Activated T-helper 2 cell treated with anti-CD3 and anti-CD28 coated beads, Interferon-gamma antibody, Interleukin-2, Interleukin-4, amounts not matched to agents 10 μg/mL and 5 μg/mL and 100 μg/mL, durations not matched to agents 14 hours and 24 hours and 36 hours (primary cell): ENCODE data around the gene ADAM19. TPM values are rescaled to one million over a fixed set of nuclear protein-coding genes. Genes with fewer than 3 reads are reported as not detected.

Experiments used
- DNase-seq: peaks from one replicate; pipeline ENCODE4 v3.0.0; 2021; ENCODE audit warnings: low spot score
- H3K27ac Mint-ChIP-seq: one replicate; pipeline ENCODE4 v1.8.0; 2021; ENCODE audit warnings: mixed read lengths
- H3K27me3 Mint-ChIP-seq: one replicate; pipeline ENCODE4 v1.8.0; 2021; ENCODE audit warnings: low read depth, mixed read lengths
- H3K36me3 Mint-ChIP-seq: one replicate; pipeline ENCODE4 v1.8.0; 2021; ENCODE audit warnings: low read depth, mixed read lengths
- H3K4me1 Mint-ChIP-seq: one replicate; pipeline ENCODE4 v1.8.0; 2021; ENCODE audit warnings: low read depth, mixed read lengths
- H3K4me3 Mint-ChIP-seq: one replicate; pipeline ENCODE4 v1.8.0; 2021; ENCODE audit warnings: low read depth, mild to moderate bottlenecking, moderate library complexity, mixed read lengths
- H3K9me3 Mint-ChIP-seq: one replicate; pipeline ENCODE4 v1.8.0; 2021; ENCODE audit warnings: mixed read lengths
- intact Hi-C: fragments of 100-400 bp; cut with micrococcal nuclease; formaldehyde crosslinking; loops from one replicate; pipeline ENCODE4 v1.15.1; 2023
- total RNA-seq: library from RNA; stranded (reverse); gene quantifications from 2 replicates; pipeline ENCODE4 v1.2.3, GENCODE V29; 2022

Gene ADAM19
- total RNA-seq, 1 donor from 2014 or later = 237 TPM

DNA sequence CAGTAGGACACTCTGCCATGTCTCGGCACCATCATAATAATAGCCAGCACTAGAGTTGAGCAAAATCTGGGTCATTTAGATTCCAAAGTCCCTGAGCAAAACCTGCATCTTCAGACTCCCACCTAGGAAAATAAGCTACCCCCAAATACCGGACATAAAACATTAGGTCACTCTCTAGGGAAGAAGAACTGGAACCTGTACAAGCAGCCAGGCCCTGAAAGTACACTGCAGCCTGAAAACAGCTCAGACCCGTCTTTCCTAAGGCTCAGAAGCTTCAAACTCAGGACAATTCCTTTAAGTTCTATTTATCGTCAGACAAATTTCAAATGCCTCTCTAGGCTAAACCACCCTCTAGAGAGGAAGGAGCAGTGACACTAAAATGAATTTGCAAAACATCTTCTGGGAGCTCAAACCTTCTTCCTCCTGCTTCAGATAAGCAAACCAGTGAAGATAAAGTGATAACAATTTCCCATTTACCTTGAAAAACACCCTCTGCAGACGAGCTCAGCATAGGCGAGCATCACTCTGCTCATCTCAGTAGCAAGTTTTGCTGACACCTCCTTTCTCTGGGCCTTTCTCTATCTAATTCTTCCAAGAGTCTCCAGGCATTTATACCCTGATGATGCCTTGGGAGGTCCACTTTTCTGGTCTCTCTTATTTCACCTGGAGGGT, 34.0 kb downstream of the ADAM19 start:
- intact Hi-C loops = loop anchor here (1.0 to 5.0 kb wide), 10 partner anchors 22 to 359 kb away; partner anchors contain the start of genes CLINT1, ITK and THG1L
- peaks cover 88% of the 10 kb centered on the region for H3K4me1 Mint-ChIP-seq
- DNase-seq = peak; percentile 38
- H3K9me3 Mint-ChIP-seq = no peaks in the 10 kb centered on the region
- H3K4me3 Mint-ChIP-seq = peak overlapping the region; percentile 56
- H3K27me3 Mint-ChIP-seq = no peaks in the 10 kb centered on the region
- H3K27ac Mint-ChIP-seq = peak overlapping the region; percentile 85
- peaks cover 75% of the 10 kb centered on the region for H3K36me3 Mint-ChIP-seq

DNA sequence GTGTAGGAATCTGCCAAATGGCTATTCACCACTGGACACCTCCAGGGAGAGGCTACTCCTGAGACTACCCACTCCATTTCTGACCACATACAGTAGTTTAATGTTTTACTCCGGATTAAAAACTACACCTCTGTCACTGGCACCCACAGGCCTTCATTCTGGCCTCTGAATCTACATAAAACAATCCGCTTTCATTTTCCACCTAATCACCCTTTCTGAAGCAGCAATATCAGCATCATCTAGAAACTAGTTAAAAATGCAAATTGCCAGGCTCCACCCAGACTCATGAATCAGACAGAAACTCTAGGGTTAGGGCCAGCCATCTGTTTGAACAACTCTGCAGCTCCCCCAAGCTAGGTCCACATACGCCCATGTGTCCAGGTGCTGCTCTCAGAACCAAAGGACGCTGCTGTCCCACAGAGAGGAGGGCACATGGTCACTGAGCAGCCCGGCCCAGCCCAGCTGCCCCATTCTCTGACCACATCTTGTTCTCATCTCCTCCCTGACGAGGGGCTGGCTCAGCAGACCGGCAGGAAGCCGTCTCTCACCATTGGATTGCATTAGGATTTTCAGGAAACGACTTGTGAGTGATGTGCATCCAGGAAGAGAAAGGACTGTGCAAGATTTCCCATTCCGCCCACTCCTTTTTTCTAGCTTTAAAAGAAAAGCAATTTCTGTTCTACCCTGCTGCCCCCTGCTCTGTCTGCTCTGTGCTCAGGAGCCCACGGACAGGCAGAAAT, 34.7 kb downstream of the ADAM19 start:
- H3K4me3 Mint-ChIP-seq = peak overlapping the region; percentile 56
- no peaks in the 10 kb centered on the region for H3K27me3 Mint-ChIP-seq
- no peaks in the 10 kb centered on the region for H3K9me3 Mint-ChIP-seq
- H3K4me1 Mint-ChIP-seq = peaks cover 82% of the 10 kb centered on the region
- intact Hi-C loops = loop anchor here (1.0 to 5.0 kb wide), 12 partner anchors 22 to 359 kb away; partner anchors contain the start of genes CLINT1, ITK and THG1L
- DNase-seq = peak; percentile 59
- H3K27ac Mint-ChIP-seq = peak overlapping the region; percentile 85
- H3K36me3 Mint-ChIP-seq = peaks cover 75% of the 10 kb centered on the region

DNA sequence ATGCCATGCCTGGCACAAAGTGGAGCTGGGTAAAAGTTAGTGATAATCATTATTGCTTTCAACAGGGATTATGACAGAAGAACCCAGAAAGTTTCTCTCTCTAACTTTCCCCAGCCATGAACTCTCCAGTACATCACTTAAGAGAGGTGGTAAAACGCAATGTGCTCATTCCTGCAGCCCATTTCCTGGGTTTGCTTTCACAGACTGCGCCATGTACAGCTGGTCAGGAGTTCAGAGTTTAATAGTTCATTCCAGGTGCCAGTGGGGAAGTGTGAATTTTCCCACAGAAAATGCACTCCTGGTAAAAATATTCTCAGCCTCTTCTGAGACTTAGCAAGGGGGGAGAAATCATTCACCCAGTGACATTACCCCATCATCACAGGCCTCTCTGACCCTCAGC, 35.5 kb downstream of the ADAM19 start:
- Mint-ChIP-seq H3K36me3 (peaks cover 75% of the 10 kb centered on the region), H3K27me3 (no peaks in the 10 kb centered on the region), H3K4me1 (peaks cover 82% of the 10 kb centered on the region), H3K9me3 (no peaks in the 10 kb centered on the region), H3K4me3 (peak overlapping the region; percentile 56), H3K27ac (peak overlapping the region; percentile 85)
- no peak for DNase-seq
- intact Hi-C loops = loop anchor here (1.0 to 5.0 kb wide), 8 partner anchors 31 to 358 kb away; partner anchors contain the start of genes CLINT1, ITK and THG1L

DNA sequence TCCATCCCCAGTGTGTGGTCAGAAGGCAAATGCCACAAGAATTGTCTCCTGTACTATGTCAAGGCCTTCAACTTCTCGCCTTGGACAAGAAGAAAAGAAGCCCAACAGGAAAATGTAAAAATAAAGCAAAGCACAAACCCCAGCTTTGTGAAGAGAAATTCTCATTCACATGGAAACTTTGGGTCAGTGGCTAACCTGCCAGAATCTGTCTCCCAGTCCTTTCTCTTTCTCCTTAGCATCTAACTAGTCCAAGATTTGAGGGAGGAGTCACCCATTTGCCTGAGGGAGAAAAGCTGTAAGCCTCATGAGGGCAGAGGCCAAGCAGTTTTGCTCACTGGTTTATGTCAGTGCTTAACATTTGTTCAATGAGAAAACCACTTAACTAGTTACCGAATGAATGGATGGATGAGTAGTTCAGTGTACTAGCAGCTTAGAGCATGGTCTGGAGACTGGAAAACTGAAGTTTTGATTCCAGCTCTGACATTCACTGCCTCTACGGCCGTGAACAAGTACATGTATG, 36.0 kb downstream of the ADAM19 start:
- H3K27me3 Mint-ChIP-seq = no peaks in the 10 kb centered on the region
- peaks cover 79% of the 10 kb centered on the region for H3K4me1 Mint-ChIP-seq
- peak overlapping the region; percentile 85 for H3K27ac Mint-ChIP-seq
- peaks cover 80% of the 10 kb centered on the region for H3K36me3 Mint-ChIP-seq
- intact Hi-C loops = loop anchor here (1.0 to 5.0 kb wide), 8 partner anchors 32 to 357 kb away; partner anchors contain the start of genes CLINT1, ITK and THG1L
- H3K4me3 Mint-ChIP-seq = peak overlapping the region; percentile 56
- DNase-seq = no peak
- no peaks in the 10 kb centered on the region for H3K9me3 Mint-ChIP-seq

DNA sequence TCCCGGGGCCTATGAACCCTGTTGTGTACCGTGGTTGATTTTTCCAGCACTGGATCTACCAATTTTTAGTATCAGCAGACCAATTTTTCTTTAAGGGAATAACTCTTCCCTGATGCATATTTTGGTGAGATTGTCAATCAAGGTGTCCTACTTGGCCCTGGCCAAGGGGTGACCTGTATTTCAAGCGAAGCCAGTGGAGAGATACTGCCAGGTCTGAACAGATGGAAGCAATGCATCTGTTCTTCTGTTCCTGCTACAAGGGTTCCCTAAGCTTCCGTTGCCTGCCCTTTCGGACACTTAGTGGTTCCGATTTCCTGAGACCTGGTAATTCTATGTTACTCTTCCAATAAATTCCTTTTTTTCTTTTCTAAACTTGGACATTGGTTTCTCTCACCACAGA, 37.3 kb downstream of the ADAM19 start:
- H3K27ac Mint-ChIP-seq = peak overlapping the region; percentile 38
- intact Hi-C loops = no loop called here
- peaks cover 74% of the 10 kb centered on the region for H3K4me1 Mint-ChIP-seq
- H3K36me3 Mint-ChIP-seq = peaks cover 82% of the 10 kb centered on the region
- DNase-seq = no peak
- H3K9me3 Mint-ChIP-seq = no peaks in the 10 kb centered on the region
- no peaks in the 10 kb centered on the region for H3K27me3 Mint-ChIP-seq
- H3K4me3 Mint-ChIP-seq = no peak overlapping the region

DNA sequence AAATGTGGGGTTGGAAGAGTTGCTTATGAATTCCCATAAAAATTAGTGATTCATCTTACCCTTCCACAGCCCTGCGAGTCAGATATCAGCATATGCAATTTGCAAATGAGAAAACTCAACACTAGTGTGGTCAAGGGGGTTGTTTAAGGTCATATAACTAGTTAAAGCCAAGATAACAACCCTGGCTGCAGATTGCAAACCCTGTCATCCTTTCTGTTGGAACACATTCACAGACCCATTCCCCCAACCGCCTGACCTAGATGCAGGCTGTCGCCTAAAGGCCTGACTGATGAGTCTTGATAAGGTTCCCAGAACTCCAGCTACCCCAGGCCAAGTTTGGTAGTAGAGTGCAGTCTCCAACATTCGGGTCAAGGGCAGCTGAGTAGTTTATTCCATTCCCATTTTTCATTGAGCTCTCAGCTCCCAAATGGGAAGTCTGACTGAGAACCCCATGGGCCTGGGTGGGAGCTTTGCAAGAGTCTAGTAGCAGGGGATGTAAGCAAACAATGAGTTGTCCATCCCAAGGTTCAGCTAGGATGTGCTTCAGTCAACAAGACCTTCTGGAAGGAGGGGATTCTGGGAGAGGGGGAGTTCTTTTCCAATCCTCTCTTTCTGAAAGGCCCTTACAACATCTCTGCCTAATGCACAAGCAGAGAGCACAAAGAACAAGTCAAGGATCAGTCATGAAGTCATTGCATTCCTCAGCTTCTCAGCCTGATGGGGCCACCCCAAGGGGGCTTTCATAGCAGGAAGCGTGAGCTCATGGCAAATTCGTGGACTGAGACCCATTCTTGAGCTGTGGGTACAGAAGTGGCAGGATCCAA, 40.3 kb downstream of the ADAM19 start:
- no peaks in the 10 kb centered on the region for H3K9me3 Mint-ChIP-seq
- intact Hi-C loops = no loop called here
- no peak for DNase-seq
- H3K4me1 Mint-ChIP-seq = peaks cover 58% of the 10 kb centered on the region
- no peak overlapping the region for H3K4me3 Mint-ChIP-seq
- H3K27ac Mint-ChIP-seq = peak overlapping the region; percentile 38
- no peaks in the 10 kb centered on the region for H3K27me3 Mint-ChIP-seq
- H3K36me3 Mint-ChIP-seq = peaks cover 99% of the 10 kb centered on the region

DNA sequence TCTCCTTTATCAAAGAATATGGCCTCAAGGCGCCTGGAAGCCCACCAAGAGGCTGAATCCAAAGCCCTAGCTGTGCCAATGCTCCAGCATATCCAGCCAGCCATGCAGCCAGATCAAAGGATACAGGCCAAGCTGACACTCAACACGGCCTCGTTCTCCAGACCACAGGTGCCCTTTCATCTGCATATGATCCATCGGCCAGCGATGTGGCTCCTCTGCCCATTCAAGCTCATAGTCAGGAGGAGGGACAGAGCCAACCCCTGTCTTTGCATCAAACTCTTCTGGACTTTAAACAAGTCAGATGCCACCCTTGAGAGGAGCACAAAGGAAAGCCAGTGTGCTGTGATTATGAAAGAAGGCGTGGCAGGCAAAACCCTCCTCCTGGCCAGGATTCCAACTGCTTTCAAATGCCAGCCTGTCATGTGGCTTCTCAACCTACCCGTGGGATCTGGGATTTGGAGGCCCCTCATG, 42.5 kb downstream of the ADAM19 start:
- H3K4me3 Mint-ChIP-seq = no peak overlapping the region
- H3K27ac Mint-ChIP-seq = no peak overlapping the region
- no peaks in the 10 kb centered on the region for H3K27me3 Mint-ChIP-seq
- intact Hi-C loops = no loop called here
- DNase-seq = no peak
- H3K36me3 Mint-ChIP-seq = peaks cover 100% of the 10 kb centered on the region
- peaks cover 57% of the 10 kb centered on the region for H3K4me1 Mint-ChIP-seq
- no peaks in the 10 kb centered on the region for H3K9me3 Mint-ChIP-seq

DNA sequence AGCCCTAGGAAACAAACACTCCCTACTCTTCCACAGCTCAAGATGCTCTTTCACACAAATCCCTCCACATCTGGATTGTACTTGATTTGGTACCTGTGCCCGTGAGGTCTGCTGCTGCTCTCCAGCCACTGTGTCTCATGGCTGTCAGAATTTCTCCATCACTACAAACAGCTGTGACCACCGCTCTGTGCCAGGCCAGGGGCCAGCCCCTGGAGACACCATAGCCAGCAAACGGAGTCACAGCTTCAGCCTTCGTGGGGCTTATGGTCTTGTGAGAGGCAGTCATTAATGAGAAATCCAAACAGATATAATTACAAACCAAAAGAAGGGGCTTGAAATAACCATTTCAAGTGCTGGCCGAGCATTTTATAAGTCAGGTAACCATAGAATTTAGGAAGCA, 43.6 kb downstream of the ADAM19 start:
- Mint-ChIP-seq H3K27me3 (no peaks in the 10 kb centered on the region), H3K36me3 (peaks cover 100% of the 10 kb centered on the region), H3K4me1 (peaks cover 59% of the 10 kb centered on the region), H3K27ac (no peak overlapping the region), H3K9me3 (no peaks in the 10 kb centered on the region), H3K4me3 (no peak overlapping the region)
- DNase-seq = no peak
- intact Hi-C loops = no loop called here

DNA sequence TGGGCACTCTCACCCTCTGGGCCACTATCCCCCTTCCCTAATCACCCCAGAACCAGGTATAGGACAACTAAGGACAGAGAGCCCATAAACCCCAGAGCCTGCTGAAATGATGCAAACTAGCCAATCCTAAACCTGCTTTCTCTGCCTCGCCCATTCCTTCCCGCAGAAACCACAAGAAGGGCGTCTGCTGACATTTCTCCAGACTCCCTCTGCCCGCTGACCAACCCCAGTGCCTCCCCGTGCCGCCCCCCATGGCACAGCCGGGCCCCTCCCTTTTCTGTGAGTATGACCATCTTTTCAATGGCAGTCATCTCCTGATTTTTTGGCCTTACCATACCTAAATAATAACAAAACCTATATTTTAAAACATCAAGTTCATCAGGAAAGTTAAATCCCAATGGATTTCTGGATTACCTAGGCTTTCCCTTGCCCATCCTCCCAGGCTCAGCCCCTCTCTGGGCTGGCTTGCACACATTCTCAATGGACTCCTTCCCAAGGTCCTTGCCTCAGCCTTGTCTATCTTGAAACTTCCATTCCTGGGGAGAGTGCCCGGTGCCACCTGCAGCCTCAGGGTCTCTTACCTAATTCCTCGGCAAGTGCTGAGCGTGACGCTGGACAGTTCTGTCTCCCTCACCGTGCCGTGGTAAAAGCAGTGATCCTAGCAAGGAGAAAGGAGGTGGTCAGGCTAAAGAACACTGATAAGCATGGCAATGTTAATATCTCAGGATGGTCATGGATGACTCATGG, 45.2 kb downstream of the ADAM19 start:
- H3K4me1 Mint-ChIP-seq = peaks cover 57% of the 10 kb centered on the region
- intact Hi-C loops = no loop called here
- H3K9me3 Mint-ChIP-seq = no peaks in the 10 kb centered on the region
- peaks cover 99% of the 10 kb centered on the region for H3K36me3 Mint-ChIP-seq
- H3K27ac Mint-ChIP-seq = peak overlapping the region; percentile 4
- DNase-seq = no peak
- no peak overlapping the region for H3K4me3 Mint-ChIP-seq
- no peaks in the 10 kb centered on the region for H3K27me3 Mint-ChIP-seq

DNA sequence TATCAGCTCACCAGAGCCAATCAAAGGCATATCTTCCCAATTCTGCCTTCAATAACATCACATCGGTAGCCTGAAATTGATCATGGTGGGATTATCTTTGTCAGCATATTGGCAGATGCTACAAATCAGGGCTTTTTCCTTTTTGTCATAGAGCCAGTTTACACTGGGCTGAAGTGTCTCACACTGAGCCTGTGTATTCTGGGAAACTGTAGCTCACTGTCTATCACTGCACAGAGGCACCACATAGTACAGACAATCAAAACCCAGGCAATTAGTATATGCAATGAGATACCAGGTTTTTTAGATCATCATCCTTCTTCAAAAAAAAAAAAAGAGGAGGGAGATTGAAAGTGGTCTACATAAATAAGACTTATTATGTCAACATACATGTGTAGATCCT, 46.6 kb downstream of the ADAM19 start:
- Mint-ChIP-seq H3K27ac (peak overlapping the region; percentile 32), H3K36me3 (peaks cover 99% of the 10 kb centered on the region), H3K4me1 (peaks cover 50% of the 10 kb centered on the region), H3K27me3 (no peaks in the 10 kb centered on the region), H3K4me3 (no peak overlapping the region), H3K9me3 (no peaks in the 10 kb centered on the region)
- intact Hi-C loops = no loop called here
- no peak for DNase-seq

DNA sequence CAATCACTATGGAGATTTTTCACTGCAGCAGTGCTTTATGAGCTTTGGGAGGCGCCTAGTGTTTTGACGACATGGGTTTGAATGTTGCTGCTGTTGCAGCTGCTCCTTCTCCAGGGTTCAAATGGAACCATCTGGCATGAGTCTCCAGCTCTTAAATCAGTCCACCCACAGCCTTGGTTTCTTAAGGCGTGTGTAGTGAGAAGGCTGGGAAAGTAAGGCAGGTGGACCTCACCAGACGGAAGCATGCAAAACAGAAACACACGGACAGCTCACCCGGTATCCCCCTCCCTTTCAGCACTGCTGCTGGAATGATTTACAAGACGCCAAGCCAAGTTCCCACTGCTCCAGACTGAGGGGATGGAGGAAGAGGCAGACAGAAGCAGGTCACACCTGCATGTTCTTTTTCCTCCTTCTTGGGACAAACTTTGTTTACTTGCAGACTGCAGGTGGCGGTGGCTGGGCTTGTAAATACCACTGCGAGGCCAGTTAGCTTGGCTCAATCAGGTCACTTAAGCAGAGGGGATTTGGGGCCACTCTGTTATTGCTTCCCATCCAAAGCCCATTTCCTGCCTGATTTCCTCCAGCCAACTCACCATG, 47.4 kb downstream of the ADAM19 start:
- Mint-ChIP-seq H3K9me3 (no peaks in the 10 kb centered on the region), H3K36me3 (peaks cover 99% of the 10 kb centered on the region), H3K27ac (no peak overlapping the region), H3K4me3 (no peak overlapping the region), H3K27me3 (no peaks in the 10 kb centered on the region), H3K4me1 (peaks cover 48% of the 10 kb centered on the region)
- intact Hi-C loops = no loop called here
- no peak for DNase-seq
